ENCODE data around the gene SMPX.

- TF ChIP-seq, protein P1, sequence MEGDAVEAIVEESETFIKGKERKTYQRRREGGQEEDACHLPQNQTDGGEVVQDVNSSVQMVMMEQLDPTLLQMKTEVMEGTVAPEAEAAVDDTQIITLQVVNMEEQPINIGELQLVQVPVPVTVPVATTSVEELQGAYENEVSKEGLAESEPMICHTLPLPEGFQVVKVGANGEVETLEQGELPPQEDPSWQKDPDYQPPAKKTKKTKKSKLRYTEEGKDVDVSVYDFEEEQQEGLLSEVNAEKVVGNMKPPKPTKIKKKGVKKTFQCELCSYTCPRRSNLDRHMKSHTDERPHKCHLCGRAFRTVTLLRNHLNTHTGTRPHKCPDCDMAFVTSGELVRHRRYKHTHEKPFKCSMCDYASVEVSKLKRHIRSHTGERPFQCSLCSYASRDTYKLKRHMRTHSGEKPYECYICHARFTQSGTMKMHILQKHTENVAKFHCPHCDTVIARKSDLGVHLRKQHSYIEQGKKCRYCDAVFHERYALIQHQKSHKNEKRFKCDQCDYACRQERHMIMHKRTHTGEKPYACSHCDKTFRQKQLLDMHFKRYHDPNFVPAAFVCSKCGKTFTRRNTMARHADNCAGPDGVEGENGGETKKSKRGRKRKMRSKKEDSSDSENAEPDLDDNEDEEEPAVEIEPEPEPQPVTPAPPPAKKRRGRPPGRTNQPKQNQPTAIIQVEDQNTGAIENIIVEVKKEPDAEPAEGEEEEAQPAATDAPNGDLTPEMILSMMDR (IDR thresholded peaks at IDR 0.05; ENCODE audit: low read depth, low read length, poor library complexity, severe bottlenecking), result no peak
- no peak for TF ChIP-seq EZH2phosphoT487 (IDR thresholded peaks at IDR 0.05; ENCODE audit: borderline replicate concordance, low read length)
These were observed 97.8 kb downstream of the SMPX start for GRCh38 chrX:21660156-21660555.
